H1 (cell line): Measurements from ENCODE around the gene EIF4EBP3. TPM values are rescaled to one million over a fixed set of nuclear protein-coding genes. Genes with fewer than 3 reads are reported as not detected.

ENCODE experiments used
- CBX8 ChIP-seq: fragments of 300-800, 300-1000 bp; sonication (generic); IDR thresholded peaks from 2 replicates; pipeline ENCODE4 v1.7.1; 2016; ENCODE audit warnings: low read depth, low read length, borderline replicate concordance
- CEBPB ChIP-seq: IDR thresholded peaks from 2 replicates; pipeline ENCODE4 v1.6.1; 2012; ENCODE audit warnings: low read depth, low read length
- SRF ChIP-seq: IDR thresholded peaks from 2 replicates; pipeline ENCODE4 v1.6.1; 2011; ENCODE audit warnings: mild to moderate bottlenecking, low read depth, low read length, moderate library complexity
- polyA plus RNA-seq, 7 experiments: library from polyadenylated mRNA; depleted of rRNA in 3 of 7; stranded (reverse) in 5 of 7; unstranded in 2 of 7; fragments of >200 nt in 5 of 7; fragments of 200-250 nt in 2 of 7; gene quantifications; 1 replicate in 5 of 7; 2 replicates in 1 of 7; 4 replicates in 1 of 7; pipeline versions ENCODE4 v1.2.1 to v1.2.3, GENCODE V29; 2011 to 2013; ENCODE audit warnings: missing spikeins in 2 of 7, mixed read lengths in 2 of 7
- total RNA-seq: library from RNA; stranded (reverse); fragmentation: NEBNext Ultra II Directional; extraction: Animal tissue kit (Norgen Biotek cat#: 25700); gene quantifications from 2 replicates; pipeline ENCODE4 v1.2.1, GENCODE V29; 2021
- TF ChIP-seq, protein P1 (sequence below): IDR thresholded peaks from 2 replicates; pipeline ENCODE4 v1.6.1; 2012; ENCODE audit warnings: low read length, inconsistent platforms
- TF ChIP-seq, protein P2 (sequence below), 3 experiments: IDR thresholded peaks; 1 replicate in 2 of 3; 2 replicates in 1 of 3; pipeline versions ENCODE4 v1.5.1 to v1.6.1; 2011; ENCODE audit warnings: low read length in 3 of 3, mild to moderate bottlenecking in 3 of 3, inconsistent platforms in 2 of 3, low read depth in 1 of 3, moderate library complexity in 1 of 3; ENCODE audit not compliant: insufficient read depth in 1 of 3; ENCODE audit errors: control extremely low read depth in 1 of 3

Gene EIF4EBP3
- total and polyA plus RNA-seq, 2 of the 8 experiments (the other 6 are each of a cell fraction or from before 2014, with no cell fraction given): 11.1 to 11.7 TPM

DNA sequence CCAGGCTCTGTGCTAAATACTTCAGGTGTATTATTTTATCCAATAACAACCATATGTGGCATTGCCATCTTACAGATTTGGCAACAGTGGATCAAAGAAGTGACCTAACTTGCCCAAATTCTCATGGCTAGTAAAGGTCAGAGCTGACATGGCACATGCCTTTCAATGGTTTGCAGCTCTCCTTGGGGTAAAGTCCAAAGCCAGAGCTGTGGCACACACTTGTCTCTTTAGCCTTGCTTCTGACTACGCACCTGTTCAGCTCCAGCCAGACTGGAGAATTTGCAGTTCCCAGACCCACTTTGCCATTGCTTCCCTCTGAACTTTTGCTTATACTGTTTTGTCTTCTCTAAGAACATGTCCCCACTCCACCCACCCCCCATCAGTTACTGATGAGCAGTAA is 23.0 kb downstream of the EIF4EBP3 start (continued):
- TF ChIP-seq, protein P1, sequence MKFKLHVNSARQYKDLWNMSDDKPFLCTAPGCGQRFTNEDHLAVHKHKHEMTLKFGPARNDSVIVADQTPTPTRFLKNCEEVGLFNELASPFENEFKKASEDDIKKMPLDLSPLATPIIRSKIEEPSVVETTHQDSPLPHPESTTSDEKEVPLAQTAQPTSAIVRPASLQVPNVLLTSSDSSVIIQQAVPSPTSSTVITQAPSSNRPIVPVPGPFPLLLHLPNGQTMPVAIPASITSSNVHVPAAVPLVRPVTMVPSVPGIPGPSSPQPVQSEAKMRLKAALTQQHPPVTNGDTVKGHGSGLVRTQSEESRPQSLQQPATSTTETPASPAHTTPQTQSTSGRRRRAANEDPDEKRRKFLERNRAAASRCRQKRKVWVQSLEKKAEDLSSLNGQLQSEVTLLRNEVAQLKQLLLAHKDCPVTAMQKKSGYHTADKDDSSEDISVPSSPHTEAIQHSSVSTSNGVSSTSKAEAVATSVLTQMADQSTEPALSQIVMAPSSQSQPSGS: no peak
- TF ChIP-seq CEBPB (no peak), SRF (no peak), CBX8 (no peak)
- TF ChIP-seq, protein P2, sequence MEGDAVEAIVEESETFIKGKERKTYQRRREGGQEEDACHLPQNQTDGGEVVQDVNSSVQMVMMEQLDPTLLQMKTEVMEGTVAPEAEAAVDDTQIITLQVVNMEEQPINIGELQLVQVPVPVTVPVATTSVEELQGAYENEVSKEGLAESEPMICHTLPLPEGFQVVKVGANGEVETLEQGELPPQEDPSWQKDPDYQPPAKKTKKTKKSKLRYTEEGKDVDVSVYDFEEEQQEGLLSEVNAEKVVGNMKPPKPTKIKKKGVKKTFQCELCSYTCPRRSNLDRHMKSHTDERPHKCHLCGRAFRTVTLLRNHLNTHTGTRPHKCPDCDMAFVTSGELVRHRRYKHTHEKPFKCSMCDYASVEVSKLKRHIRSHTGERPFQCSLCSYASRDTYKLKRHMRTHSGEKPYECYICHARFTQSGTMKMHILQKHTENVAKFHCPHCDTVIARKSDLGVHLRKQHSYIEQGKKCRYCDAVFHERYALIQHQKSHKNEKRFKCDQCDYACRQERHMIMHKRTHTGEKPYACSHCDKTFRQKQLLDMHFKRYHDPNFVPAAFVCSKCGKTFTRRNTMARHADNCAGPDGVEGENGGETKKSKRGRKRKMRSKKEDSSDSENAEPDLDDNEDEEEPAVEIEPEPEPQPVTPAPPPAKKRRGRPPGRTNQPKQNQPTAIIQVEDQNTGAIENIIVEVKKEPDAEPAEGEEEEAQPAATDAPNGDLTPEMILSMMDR (IDR thresholded peaks at IDR 0.05; ENCODE audit: control extremely low read depth in 1 of 3, insufficient read depth in 1 of 3, low read depth in 1 of 3, low read length in 3 of 3): no peak
